ENCODE data around the gene SLC4A9.

SLC4A9 gene, protein sequence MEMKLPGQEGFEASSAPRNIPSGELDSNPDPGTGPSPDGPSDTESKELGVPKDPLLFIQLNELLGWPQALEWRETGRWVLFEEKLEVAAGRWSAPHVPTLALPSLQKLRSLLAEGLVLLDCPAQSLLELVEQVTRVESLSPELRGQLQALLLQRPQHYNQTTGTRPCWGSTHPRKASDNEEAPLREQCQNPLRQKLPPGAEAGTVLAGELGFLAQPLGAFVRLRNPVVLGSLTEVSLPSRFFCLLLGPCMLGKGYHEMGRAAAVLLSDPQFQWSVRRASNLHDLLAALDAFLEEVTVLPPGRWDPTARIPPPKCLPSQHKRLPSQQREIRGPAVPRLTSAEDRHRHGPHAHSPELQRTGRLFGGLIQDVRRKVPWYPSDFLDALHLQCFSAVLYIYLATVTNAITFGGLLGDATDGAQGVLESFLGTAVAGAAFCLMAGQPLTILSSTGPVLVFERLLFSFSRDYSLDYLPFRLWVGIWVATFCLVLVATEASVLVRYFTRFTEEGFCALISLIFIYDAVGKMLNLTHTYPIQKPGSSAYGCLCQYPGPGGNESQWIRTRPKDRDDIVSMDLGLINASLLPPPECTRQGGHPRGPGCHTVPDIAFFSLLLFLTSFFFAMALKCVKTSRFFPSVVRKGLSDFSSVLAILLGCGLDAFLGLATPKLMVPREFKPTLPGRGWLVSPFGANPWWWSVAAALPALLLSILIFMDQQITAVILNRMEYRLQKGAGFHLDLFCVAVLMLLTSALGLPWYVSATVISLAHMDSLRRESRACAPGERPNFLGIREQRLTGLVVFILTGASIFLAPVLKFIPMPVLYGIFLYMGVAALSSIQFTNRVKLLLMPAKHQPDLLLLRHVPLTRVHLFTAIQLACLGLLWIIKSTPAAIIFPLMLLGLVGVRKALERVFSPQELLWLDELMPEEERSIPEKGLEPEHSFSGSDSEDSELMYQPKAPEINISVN

DNA sequence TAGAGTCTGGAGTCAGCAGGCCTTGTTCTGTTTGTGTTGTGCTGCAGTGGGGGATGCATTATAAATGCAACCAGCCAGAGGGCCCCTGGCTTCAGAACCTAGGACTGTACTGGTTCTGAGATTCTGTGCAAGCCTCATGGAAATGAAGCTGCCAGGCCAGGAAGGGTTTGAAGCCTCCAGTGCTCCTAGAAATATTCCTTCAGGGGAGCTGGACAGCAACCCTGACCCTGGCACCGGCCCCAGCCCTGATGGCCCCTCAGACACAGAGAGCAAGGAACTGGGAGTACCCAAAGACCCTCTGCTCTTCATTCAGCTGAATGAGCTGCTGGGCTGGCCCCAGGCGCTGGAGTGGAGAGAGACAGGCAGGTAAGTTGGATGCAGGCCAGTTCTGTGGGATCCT lies at the start of gene SLC4A9:
Gene SLC4A9, plus strand, starts transcription at position 94 of the 400 bp plus-strand sequence. Its CDS starts 43 bp downstream, at position 137.
- DNase-seq (no peak), ATAC-seq (no peak)

DNA sequence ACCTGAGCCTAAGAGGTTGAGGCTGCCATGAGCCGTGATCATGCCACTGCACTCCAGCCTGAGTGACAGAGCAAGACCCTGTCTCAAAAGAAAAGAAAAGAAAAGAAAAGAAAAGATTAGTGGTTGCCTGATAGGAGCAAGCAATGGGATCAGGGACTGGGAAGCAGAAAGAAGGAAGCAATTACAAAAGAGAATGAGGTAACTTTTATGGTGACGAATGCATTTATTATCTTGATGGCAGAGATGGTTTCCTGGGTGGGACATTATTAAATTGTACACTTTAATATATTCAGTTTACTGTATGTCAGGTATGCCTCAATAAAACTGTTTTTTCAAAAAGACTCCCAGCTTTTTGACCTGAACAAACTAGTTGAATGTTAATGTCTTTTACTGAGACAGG lies 49.6 kb upstream of the SLC4A9 start:
- no peak for ATAC-seq
- DNase-seq = no peak

DNA sequence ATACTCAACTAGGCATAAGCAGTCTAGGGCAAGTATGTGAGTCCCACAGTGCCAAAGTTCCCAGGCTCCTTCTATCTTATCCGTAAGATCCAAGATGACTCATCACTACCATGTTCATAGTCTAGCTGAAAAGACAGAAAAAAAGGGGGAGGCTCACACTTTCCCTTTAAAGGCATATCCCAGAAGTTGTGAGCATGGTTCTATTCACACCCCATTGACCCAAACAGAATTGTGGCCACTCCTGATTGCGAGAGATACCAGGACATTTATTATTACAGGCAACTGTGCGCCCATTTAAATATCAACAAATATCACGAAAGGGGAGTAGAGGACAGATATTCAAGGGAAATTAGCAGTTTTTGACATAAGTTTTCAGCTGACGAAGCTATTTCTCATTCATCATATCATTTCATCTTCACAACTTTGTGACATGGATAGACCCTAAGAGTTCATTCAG lies 49.0 kb upstream of the SLC4A9 start:
- no peak for ATAC-seq
- DNase-seq = no peak

DNA sequence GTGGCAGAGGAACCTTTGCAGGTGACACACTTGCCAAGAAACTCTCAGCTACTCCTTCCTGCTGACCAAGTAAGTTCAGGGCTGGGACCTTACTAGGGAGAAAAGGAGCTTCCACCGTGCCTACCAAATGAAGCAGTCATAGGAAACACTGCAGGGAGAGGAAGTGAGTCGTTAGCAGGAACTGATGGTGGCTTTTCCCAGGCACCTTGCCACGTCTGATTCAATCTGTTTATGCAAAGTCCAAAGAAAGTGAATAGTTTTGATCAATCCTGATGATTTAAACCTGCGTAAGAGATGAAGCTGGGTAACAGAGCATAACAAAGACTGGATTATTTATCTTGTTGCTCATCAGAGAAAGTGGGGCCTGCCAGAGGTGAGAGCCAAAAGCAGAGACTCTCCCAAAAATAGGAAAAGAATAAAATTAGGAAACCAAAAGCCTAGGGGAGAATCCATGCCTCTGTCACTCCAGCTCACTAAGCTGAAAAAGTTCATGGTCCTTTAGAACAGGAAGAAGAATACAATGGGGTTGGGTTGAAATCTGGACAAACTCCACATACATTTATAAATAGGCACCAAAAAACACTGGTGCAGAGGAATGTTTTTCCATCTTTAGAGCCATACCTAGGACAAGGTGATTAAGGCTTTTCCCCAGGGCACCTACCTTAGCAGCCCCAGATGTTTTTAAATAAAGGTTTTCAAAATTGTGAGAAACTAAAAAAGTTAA lies 47.8 kb upstream of the SLC4A9 start:
- no peak for DNase-seq

DNA sequence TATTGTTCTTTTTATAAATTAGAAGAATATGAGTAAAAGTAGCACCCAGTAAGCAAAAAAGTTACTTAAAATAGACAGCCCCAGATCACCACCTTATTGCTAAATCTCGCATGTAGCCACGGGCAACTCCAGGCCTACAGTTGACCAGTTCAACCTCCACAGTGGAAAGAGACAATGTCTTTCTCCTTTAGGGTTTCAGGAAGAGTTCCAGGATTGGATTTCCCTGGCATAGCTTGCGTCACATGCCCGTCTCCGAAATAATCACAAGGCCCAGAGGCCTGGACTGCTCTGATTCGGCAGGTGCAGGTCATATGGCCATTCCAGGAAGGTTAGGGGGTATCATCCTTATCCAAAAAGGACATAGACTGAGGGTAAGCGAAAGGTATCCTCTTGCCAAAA lies 47.2 kb upstream of the SLC4A9 start:
- DNase-seq (no peak), ATAC-seq (no peak)

More for the DNA sequence above, 47.8 kb upstream of the SLC4A9 start:
- peak; percentile 40 for ATAC-seq

DNA sequence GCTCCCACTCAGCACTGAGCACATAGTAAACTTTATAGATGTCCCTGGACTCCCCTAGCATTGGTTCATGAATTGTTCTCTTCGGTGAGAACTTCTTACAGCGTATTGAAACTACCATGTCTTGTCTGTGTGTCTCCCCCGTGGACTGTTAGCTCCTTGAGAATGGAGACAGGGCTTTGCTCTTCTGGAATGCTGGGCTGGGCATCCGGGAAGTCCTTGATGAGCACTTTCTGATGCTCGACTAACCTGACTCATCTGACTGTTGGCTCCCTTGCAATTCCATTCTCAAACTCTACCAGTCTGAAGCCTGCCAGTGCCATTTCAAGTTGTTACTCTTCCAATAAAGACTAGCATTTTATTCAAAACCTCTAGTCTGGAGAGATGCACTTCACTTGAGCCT lies 42.1 kb upstream of the SLC4A9 start:
- no peak for ATAC-seq
- no peak for DNase-seq

DNA sequence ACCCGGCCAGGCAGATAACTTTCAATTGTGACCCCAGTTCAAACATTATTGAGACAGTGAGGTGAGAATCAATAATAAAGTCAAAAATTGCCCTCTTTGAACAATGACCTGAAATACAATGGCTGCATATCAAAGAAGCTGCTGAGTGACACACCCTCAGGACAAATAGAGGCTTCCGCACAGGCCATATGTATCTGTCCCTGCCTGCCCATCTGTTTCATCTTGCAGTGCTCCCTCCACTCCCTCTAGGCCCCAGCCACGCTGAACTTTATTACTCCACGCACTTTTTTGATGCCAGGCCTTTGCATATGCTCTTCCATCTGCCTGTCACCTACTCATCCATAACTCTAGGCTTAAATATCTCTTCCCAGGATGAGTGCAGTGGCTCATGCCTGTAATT lies 41.2 kb upstream of the SLC4A9 start:
- no peak for ATAC-seq

DNA sequence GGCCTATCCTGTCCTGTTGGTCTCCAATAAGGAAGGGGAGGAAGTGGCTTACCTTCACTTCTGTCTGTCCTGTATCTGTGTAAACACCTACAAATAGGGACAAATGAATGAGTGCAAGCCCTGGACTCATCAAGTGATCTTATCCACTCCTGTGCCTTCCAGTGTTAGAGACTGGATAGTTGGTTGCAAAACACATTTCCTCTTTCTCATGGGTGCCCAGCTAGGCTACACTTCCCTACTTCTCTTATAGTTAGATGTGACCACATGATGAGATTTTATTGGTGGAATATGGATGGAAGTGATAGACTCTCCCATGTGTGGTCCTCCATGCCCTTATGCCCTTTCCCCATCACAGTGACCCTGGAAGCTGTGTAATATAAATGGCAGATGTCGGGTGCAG lies 40.2 kb upstream of the SLC4A9 start:
- ATAC-seq (no peak), DNase-seq (no peak)

More for the DNA sequence above, 41.2 kb upstream of the SLC4A9 start:
- DNase-seq = no peak

DNA sequence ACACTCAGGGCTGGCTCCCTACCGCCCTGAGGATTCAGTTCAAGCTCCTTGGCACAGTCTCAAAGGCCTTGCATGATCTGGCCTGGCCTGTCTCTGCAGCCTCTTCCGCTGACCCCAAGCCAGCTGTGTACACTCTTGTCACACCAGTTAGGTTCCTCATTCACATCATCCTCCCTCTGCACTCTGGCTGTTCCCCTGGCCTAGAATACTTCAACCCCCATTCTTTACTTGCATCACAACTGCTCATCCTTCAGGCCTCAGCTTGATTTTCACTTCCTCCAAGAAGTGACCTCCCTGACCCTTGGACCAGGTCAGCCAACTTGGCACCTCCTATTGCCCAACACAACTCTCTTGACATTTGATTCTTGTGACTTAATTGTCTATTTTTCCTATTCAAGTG lies 38.2 kb upstream of the SLC4A9 start:
- ATAC-seq (no peak), DNase-seq (no peak)

DNA sequence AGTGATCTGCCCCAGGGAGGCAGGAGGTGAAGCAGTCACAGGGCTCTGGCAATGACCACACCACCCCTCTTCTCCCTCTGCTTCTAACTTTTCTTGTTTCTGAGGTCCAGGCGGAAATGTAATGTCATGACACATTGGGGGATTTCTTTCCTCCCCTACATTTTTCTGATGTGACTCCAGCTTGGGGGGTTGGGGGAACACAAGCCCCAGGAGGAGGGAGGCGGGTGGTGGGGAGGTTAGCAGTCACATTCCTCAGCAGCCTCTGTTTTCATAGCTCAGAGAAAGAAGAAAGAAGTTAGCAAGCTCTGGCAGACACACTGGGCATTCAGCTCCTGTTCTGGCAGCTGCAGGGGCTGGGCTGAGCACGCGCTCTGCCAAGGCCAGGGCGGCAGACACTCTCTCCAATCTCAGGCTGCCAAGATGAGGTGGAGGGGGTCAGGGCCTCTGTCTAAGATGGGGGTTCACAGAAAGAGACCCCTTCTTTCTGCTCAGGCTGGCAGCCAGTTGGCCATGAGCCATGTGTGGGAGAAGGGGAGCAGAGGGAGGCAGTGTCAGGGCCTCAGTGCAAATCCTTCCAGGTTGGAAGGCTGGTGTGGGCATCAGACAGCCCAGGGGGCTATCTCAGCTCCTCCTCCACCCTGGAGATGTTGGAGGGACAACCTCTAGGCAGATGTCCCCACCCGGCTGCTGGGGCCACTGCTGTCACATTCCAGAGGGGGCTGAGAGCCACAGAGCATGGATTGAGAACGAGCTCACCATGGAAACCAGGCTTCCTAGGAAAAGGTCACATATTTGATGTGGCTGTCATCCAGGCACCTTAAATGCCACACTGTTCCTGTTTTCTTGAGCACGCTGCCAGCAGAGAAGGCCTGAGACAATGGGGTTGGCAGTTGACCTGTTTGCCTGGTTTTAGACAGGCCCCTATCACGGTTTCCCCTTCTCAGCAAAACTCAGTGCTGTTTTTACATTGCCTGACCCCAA lies 37.0 kb upstream of the SLC4A9 start:
- no peak for ATAC-seq
- DNase-seq = no peak

DNA sequence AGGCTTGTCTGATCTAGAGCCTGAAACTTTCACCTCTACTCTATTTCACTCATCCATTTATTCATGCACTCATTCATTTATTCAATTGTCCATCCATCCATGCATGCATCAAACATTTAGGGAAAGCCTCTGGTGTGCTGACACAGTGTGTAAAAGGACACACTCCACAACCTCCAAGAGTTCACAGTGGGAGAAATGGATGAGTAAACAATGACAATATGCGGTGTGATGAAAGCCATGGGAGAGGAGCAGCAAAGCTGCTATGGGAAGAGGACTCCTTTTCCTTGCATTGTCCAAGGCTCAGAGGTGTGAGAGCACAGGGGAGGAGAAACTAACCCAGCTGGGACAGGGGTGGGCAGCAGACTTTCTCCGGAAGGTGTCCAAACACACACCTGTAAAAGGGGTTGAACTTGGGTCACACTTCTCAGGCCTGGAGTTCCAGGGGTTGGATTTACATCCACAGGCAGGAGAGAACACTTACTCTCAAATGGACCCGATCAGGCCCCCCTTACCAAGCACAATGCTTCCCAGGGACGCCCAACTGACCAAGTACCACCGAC lies 35.9 kb upstream of the SLC4A9 start:
- ATAC-seq = no peak
- DNase-seq = no peak

DNA sequence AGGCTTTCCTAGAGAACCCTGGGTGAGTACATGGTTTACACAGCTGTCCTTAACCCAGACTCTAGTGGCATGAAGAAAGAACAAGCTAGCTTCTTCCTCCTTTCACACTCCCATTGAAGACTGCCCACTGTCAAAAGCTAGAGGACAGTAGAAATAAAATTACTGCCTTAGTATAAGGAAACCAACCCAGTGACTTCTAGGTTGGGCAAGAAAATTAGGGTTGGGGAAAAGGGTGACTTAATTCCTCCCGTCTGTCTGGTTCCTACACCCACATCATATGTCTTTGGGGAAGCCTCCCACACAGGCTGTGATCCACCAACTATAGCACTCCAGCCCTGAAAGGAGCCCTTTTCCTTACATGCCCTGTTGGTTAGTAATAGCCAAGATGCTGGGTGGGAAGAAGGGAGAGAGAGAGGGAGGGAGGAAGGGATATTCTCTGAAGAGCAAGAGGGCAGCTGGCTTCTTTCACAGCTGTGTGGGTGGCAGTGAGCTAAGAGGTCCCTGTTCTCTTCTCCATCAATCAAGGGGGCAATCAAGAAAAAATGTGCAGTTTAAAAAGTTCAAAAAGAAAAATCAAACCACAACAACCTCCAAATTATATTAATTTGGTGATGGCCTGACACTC lies 35.3 kb upstream of the SLC4A9 start:
- DNase-seq (no peak), ATAC-seq (peak; percentile 24)

DNA sequence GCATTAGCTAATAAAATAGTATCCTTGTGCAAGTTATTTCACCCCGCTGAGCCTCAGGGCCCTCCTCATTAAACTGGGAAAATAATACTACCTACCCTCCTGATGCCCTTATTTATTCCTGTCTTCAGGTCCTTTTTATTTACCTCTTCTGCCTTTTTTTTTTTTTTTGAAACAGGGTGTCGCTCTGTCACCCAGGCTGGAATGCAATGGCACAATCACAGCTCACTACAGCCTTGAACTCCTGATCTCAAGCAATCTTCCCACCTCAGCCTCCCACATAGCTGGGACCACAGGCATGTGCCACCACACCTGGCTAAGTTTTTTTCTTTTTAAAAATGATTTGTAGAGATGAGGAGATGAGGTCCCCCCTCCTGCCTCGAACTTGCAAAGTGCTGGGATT lies 34.5 kb upstream of the SLC4A9 start:
- DNase-seq (no peak), ATAC-seq (no peak)

DNA sequence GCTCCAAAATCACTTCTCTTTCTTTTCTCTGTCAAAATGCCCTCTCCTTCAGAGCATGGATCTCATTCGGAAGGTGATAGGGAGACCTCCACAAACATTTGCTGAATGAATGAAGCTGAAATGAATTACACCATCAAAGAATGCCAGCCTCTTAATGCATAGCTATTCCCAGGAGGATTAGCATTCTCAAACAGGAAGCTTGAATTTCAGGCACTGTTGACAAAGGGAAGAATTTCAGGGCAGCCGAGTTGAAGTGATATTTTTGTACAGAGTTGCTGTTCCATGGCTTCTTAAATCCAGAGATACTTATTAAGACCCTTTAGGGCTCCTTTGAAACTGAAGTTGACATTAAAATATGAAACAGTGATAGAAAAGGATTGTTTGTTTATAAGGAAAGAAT lies 32.4 kb upstream of the SLC4A9 start:
- DNase-seq (no peak), ATAC-seq (no peak)

DNA sequence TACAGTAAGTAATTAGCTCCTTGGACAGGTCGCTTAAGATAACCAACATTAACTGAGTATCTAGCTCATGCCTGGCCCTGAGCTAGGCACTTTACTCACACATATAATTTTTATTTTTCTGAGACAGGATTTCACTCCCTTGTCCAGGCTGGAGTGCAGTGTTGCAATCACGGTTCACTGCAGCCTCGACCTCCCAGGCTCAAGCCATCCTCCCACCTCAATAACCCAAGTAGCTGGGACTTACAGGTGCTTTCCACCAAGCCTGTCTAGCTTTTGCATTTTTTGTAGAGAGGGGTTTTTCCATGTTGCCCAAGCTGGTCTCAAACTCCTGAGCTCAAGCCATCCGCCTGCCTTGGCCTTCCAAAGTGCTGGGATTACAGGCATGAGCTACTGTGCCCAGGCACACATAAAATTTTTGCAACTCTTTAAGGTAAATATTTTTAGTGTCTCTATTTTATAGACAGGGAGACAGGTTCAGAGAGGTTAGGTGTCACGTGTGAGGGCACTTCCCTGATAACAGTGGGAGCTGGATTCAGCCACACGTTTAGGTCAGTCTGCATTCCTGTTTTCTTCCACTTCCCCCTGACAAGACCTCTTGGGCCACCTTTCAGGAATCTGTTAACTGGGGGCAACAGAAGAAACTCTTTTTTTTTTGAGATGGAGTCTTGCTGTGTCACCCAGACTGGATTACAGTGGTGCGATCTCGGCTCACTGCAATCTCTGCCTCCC lies 31.8 kb upstream of the SLC4A9 start:
- DNase-seq (no peak), ATAC-seq (no peak)

DNA sequence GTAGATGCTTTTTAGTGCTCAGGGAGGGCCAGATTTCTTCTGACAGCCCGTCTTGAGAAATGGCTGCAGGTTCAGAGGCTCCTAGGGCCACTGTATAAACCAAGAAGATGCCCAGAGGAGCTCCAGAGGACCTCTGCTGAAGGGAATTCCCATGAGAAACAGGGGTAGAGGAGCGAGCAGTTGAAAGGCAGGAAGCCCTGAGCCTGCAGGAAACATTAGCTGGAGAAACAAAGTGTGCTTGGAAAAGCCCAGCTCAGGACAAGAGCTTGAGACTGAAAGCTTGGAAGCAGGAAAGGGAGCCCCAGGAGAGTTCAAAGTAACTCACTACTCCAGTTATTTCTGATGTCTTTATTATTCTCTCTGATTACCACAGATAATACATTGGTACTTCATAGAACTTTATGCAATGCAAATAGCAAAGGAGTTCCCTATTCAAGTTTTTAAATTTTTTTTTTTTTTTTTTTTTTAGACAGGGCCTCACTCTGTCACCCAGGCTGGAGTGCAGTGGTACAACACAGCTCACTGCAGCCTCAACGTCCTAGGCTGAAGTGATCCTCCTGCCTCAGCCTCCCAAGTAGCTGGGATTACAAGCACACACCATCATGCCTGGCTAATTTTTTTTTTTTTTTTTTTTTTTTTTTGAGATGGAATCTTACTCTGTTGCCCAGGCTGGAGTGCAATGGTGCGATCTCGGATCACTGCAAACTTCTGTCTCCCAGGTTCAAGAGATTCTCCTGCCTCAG lies 30.1 kb upstream of the SLC4A9 start:
- no peak for DNase-seq
- ATAC-seq = no peak

DNA sequence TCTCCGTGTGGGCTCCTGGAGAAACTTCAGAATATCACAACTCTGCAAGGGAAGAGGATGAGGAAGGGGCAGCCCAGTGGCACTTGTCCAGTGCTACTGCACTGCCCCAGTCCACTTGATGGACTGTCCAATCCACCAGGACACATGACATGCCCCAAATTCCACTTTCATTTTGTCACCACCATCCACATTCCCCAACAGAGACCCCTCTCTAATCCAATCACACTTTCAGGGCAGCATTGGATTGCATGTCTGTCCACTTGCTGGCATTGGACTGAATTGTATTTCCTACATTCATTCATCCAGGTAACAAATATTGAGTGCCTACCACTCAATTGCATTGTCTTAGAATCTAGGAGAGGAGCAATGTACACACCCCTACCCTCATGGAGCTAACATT lies 28.4 kb upstream of the SLC4A9 start:
- no peak for ATAC-seq
- DNase-seq = no peak

DNA sequence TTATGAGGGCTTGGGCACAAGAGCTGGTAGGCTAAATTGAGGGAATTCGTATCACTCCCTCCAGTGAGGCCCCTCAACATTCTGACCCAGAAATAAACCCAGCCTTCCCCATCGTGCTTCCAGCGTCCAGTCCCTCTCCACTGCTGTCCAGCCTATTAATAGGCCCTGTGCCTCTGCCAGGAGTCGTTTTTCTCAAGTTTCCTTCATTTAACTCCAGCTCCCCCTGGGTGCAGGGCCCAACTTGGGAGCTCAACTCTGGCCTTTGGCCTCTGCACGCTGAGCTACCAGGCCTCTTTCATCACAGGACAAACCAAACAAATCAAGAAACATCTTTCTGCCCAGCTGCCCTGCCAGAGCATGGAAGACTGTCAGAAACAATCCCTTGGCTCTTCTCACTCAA lies 23.6 kb upstream of the SLC4A9 start:
- no peak for ATAC-seq
- no peak for DNase-seq

DNA sequence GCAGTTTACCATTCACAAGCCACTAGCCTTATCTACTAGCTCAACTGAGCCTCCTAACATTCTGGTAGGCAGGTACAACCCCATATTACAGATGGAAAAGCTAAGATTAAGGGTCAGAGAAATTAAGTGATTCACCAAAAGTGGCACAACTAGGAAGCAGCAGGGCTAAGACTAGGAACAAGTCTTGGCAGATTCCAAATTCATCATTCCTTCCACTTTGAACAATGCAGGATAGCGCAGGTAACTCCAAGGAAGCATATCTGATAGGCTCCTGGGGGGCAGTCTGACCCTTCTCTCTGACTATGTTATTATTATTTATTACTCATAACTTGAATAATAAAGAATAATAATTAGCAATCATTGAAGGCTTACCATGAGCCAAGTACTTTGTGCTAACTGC lies 22.1 kb upstream of the SLC4A9 start:
- DNase-seq (no peak), ATAC-seq (no peak)

Data from stimulated activated naive CD8-positive, alpha-beta T cell treated with anti-CD3 and anti-CD28 coated beads, Interleukin-15, Interleukin-2, amounts not matched to agents 100 U/mL and 50 U/mL, for 24 hours (primary cell).